HepG2 (cell line): Measurements from ENCODE around the gene TAF6. TPM values are rescaled to one million over a fixed set of nuclear protein-coding genes. Genes with fewer than 3 reads are reported as not detected.

Source experiments
- FIP1L1 ChIP-seq: fragments of 200-400 bp; formaldehyde crosslinking; IDR thresholded peaks from 2 replicates; pipeline ENCODE4 v1.6.1; 2018; ENCODE audit warnings: low read depth, mild to moderate bottlenecking, low read length, moderate library complexity, borderline replicate concordance; ENCODE audit not compliant: insufficient read depth
- MYPOP ChIP-seq: sonication (generic); formaldehyde crosslinking; IDR thresholded peaks from 2 replicates; pipeline ENCODE4 v1.8.1; 2023; ENCODE audit warnings: mild to moderate bottlenecking, moderate library complexity, missing genetic modification reagents
- PAXIP1 ChIP-seq: sonication (generic); formaldehyde crosslinking; conservative IDR thresholded peaks from 2 replicates; pipeline ENCODE4 v1.4.0; 2020; ENCODE audit warnings: mild to moderate bottlenecking, missing genetic modification reagents, moderate library complexity
- RERE ChIP-seq: IDR thresholded peaks from 2 replicates; pipeline ENCODE4 v1.6.1; 2016; ENCODE audit warnings: low read depth, missing genetic modification reagents, missing compliant biosample characterization
- YEATS2 ChIP-seq: sonication (generic); formaldehyde crosslinking; IDR thresholded peaks from 2 replicates; pipeline ENCODE4 v1.4.0; 2020; ENCODE audit warnings: missing genetic modification reagents, borderline replicate concordance
- ZC3H13 ChIP-seq: sonication (generic); formaldehyde crosslinking; IDR thresholded peaks from 2 replicates; pipeline ENCODE4 v1.8.1; 2023; ENCODE audit warnings: mild to moderate bottlenecking, missing genetic modification reagents, moderate library complexity
- ZFP1 ChIP-seq: IDR thresholded peaks from 2 replicates; pipeline ENCODE4 v1.6.1; 2016
- ZMAT3 ChIP-seq: sonication (generic); formaldehyde crosslinking; conservative IDR thresholded peaks from 2 replicates; pipeline ENCODE4 v1.7.0; 2021; ENCODE audit warnings: missing genetic modification reagents
- ZNF382 ChIP-seq: sonication (generic); formaldehyde crosslinking; IDR thresholded peaks from 2 replicates; pipeline ENCODE4 v1.5.0; 2020; ENCODE audit warnings: missing genetic modification reagents, mild to moderate bottlenecking, borderline replicate concordance
- ZNF691 ChIP-seq: sonication (generic); formaldehyde crosslinking; IDR thresholded peaks from 2 replicates; pipeline ENCODE4 v1.4.0; 2020; ENCODE audit warnings: missing genetic modification reagents, low read depth, mild to moderate bottlenecking, borderline replicate concordance
- ZNF773 ChIP-seq: sonication (generic); formaldehyde crosslinking; IDR thresholded peaks from 2 replicates; pipeline ENCODE4 v1.4.0; 2020; ENCODE audit warnings: missing genetic modification reagents, borderline replicate concordance
- polyA plus RNA-seq, 8 experiments: library from polyadenylated mRNA; depleted of rRNA in 3 of 8; stranded (reverse) in 7 of 8; unstranded in 1 of 8; fragments of >200 nt; fragmentation: Illumina TruSeq in 4 of 8; extraction: Trizol in 4 of 8; gene quantifications; 2 replicates each; pipeline versions ENCODE4 v1.2.1 to v1.2.3, GENCODE V29; 2011 to 2016; ENCODE audit warnings: low read depth in 4 of 8, missing spikeins in 1 of 8, mixed read lengths in 1 of 8; ENCODE audit not compliant: insufficient read depth in 1 of 8
- total RNA-seq, 5 experiments: library from RNA; depleted of rRNA; stranded (reverse); fragments of >200 nt; fragmentation: Illumina TruSeq; extraction: Trizol; gene quantifications; 2 replicates each; pipeline ENCODE4 v1.2.3, GENCODE V29; 2016; ENCODE audit warnings: low read depth in 1 of 5

TAF6 gene
- total and polyA plus RNA-seq, 2 of the 13 experiments (the other 11 are each of a cell fraction or from before 2014, with no cell fraction given): 12.9 to 18.8 TPM

GRCh38 chr7:100148559-100149328 lies 29.6 kb upstream of the TAF6 start, which contains the start of gene LAMTOR4 (continued):
- TF ChIP-seq ZNF691 (no peak), MYPOP (peak; percentile 62; the same call in 1 of the 2 replicates), ZMAT3 (CRISPR knock-in tag) (0 out of 2 replicates have a peak, but pooled peaks have one; percentile 67), FIP1L1 (no peak), ZFP1 (CRISPR knock-in tag) (0 out of 2 replicates have a peak, but pooled peaks have one; percentile 40), PAXIP1 (CRISPR knock-in tag) (peak; percentile 47), ZC3H13 (peak; percentile 75), YEATS2 (CRISPR knock-in tag) (peak; percentile 78; the same call in 1 of the 2 replicates), RERE (CRISPR knock-in tag) (no peak), ZNF382 (CRISPR knock-in tag) (no peak), ZNF773 (CRISPR knock-in tag) (no peak)
